ENCODE results near the gene FRMPD4. TPM values are rescaled to one million over a fixed set of nuclear protein-coding genes. Genes with fewer than 3 reads are reported as not detected.

The FRMPD4 gene
- total RNA-seq, 1 donor from 2014 or later, result not detected

DNA sequence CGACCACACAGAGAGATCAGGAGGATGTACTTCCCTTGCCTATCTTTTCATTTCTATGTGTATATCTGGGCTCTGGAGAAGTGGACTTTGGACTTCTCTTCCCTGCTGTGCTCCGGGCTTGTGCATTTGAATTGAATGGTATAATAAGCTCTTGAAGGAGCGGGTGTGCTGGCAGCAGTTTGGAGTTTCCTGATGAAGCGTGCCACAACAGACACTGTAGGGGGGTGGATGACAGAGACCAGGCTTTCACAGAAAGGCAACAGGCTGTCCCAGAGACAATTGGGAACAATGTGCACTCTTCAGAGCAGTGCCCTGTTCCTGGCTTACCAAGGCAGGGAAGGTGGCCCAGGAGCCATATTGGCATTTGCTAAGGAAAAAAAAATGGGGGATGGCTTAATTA lies 170.1 kb downstream of the FRMPD4 start:
- no peak for DNase-seq
- Mint-ChIP-seq H3K27me3 (peaks cover 10% of the 10 kb centered on the region), H3K4me3 (no peak overlapping the region), H3K36me3 (ENCODE audit: low read depth) (no peaks in the 10 kb centered on the region), H3K4me1 (peaks cover 3% of the 10 kb centered on the region), H3K9me3 (no peaks in the 10 kb centered on the region), H3K27ac (no peak overlapping the region)
- ChIA-PET CTCF (no interaction called here), POLR2A (no interaction called here)
- TF ChIP-seq, protein P1, sequence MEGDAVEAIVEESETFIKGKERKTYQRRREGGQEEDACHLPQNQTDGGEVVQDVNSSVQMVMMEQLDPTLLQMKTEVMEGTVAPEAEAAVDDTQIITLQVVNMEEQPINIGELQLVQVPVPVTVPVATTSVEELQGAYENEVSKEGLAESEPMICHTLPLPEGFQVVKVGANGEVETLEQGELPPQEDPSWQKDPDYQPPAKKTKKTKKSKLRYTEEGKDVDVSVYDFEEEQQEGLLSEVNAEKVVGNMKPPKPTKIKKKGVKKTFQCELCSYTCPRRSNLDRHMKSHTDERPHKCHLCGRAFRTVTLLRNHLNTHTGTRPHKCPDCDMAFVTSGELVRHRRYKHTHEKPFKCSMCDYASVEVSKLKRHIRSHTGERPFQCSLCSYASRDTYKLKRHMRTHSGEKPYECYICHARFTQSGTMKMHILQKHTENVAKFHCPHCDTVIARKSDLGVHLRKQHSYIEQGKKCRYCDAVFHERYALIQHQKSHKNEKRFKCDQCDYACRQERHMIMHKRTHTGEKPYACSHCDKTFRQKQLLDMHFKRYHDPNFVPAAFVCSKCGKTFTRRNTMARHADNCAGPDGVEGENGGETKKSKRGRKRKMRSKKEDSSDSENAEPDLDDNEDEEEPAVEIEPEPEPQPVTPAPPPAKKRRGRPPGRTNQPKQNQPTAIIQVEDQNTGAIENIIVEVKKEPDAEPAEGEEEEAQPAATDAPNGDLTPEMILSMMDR (IDR thresholded peaks at IDR 0.05), result no peak
- ATAC-seq (ENCODE audit: low read depth), result no peak
- intact Hi-C loops (cut with micrococcal nuclease), result no loop called here

DNA sequence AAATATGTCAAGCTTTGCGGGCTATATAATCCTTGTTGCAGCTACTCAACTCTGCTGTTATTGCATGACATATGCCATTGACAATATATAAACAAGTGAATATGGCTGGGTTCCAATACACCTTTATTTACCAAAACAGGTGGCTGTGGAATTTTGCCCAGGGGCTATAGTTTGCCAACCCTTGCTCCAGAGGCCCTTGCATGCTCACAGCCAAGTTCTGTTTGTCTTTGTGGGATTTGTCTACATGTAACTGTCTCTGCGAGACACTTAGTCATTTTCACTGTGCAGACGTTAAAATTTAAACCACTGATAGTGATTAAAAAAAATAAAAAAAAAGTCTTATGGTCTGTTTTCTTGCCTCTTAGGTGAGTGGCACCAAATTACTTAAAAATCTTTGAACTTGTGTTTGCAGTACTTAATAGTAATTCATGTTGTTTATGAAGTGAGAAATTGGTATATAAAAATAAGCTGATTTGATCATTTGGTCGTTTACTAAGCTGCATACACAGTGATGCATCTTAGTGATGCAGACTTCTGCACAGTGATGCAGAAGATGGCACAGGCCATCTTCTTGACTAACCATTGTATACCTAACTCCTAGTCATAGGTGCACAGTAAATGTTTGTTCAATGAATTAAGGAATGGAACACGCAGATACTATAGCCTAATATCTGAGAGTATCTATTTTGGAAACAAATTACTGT lies 170.9 kb downstream of the FRMPD4 start:
- POLR2A ChIA-PET, result no interaction called here
- H3K27ac Mint-ChIP-seq, result no peak overlapping the region

DNA sequence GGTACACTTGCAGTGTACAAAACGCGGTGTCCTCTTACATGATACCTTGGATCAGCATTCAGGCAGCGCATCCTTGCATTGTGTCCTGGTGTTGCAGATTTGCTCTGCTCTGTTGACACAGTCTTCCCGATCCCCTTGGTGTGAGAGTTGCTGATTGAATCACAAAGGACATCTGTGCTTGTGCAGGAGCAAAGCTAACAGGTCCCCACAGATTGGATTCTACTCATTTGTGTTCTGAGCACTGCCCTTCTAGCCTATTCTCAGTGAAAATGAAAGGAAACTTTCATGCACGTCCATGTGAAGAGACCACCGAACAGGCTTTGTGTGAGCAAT lies 171.4 kb downstream of the FRMPD4 start:
- no peak for ATAC-seq (ENCODE audit: low read depth)
- DNase-seq, result no peak

More for the DNA sequence above, 170.9 kb downstream of the FRMPD4 start:
- Mint-ChIP-seq H3K4me3 (no peak overlapping the region), H3K9me3 (no peaks in the 10 kb centered on the region), H3K36me3 (ENCODE audit: low read depth) (no peaks in the 10 kb centered on the region), H3K4me1 (peaks cover 3% of the 10 kb centered on the region), H3K27me3 (peaks cover 10% of the 10 kb centered on the region)
- intact Hi-C loops (cut with micrococcal nuclease), result no loop called here
- DNase-seq (no peak), ATAC-seq (ENCODE audit: low read depth) (no peak)
- TF ChIP-seq, protein P1 (IDR thresholded peaks at IDR 0.05), result no peak
- CTCF ChIA-PET, result no interaction called here

DNA sequence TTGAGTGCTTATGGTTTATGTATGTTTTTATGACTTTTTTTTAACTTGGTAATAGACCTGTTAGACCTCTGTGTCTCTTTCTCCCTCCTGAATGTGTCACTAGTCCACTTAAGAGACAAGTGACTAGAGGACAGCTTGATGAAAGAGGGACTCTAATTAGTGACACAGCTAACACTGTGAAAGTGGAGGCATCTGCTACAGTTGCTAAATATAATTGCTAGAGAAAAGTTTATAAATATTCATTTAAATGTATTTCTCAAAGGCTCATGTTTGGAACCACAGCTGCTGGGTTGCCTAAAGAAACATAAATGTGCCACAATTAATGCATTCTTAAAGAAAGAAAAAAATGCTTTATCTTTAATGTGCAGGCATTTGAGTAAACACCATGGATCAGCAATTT lies 176.4 kb downstream of the FRMPD4 start:
- H3K27me3 Mint-ChIP-seq, result peaks cover 8% of the 10 kb centered on the region
- intact Hi-C loops (cut with micrococcal nuclease), result no loop called here
- POLR2A ChIA-PET, result no interaction called here

More for the DNA sequence above, 171.4 kb downstream of the FRMPD4 start:
- intact Hi-C loops (cut with micrococcal nuclease), result no loop called here
- TF ChIP-seq, protein P1 (IDR thresholded peaks at IDR 0.05), result no peak
- Mint-ChIP-seq H3K9me3 (no peaks in the 10 kb centered on the region), H3K36me3 (ENCODE audit: low read depth) (no peaks in the 10 kb centered on the region), H3K4me1 (no peaks in the 10 kb centered on the region), H3K4me3 (no peak overlapping the region), H3K27ac (no peak overlapping the region), H3K27me3 (peaks cover 10% of the 10 kb centered on the region)
- CTCF ChIA-PET, result no interaction called here
- POLR2A ChIA-PET, result no interaction called here

DNA sequence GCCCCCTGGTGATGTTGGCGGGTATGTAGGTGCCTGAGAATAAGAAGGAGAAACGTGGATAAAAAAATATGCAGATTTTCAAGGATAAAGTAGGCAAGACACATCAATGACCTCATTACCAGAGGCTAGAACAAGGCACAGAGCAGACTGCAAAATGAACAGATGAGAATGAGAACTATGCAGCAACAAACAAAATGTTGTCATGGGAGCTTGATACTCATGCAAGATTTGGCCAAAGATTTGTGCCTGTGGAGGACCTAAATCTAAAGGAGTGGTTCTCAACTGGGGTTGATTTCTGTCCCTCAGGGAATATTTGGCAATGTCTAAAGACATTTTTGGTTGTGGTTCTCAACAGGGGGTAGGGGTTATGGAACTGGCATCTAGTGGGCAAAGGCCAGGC lies 177.3 kb downstream of the FRMPD4 start:
- ChIA-PET CTCF (no interaction called here), POLR2A (no interaction called here)
- no peak overlapping the region for H3K27ac Mint-ChIP-seq
- H3K36me3 Mint-ChIP-seq (ENCODE audit: low read depth), result no peaks in the 10 kb centered on the region
- no peaks in the 10 kb centered on the region for H3K9me3 Mint-ChIP-seq
- H3K27me3 Mint-ChIP-seq, result peaks cover 10% of the 10 kb centered on the region
- TF ChIP-seq, protein P1 (IDR thresholded peaks at IDR 0.05), result no peak
- no peak for DNase-seq
- no peaks in the 10 kb centered on the region for H3K4me1 Mint-ChIP-seq
- no peak for ATAC-seq (ENCODE audit: low read depth)
- no peak overlapping the region for H3K4me3 Mint-ChIP-seq
- intact Hi-C loops (cut with micrococcal nuclease), result no loop called here

More for the DNA sequence above, 176.4 kb downstream of the FRMPD4 start:
- Mint-ChIP-seq H3K9me3 (no peaks in the 10 kb centered on the region), H3K4me1 (no peaks in the 10 kb centered on the region), H3K4me3 (no peak overlapping the region), H3K27ac (no peak overlapping the region), H3K36me3 (ENCODE audit: low read depth) (no peaks in the 10 kb centered on the region)
- no peak for ATAC-seq (ENCODE audit: low read depth)
- TF ChIP-seq, protein P1 (IDR thresholded peaks at IDR 0.05), result no peak
- CTCF ChIA-PET, result no interaction called here
- DNase-seq, result no peak

Data from activated B cell treated with CpG ODN at 0.5 μM for 24 hours (primary cell).